Adrenal gland (tissue), 5 donors: ENCODE data around the gene DRD1.
"Not testable (repeated sequence)": the region's sequence is repeated elsewhere in the genome, so short reads cannot be mapped to it uniquely, and the experiment has no call there.

ENCODE experiments used
- POLR2A ChIP-seq, 2 donors: fragments of 450-650 bp; IDR thresholded peaks; one replicate each; pipeline ENCODE4 v1.6.1; 2017; ENCODE audit warnings: antibody characterized with exemption in 2 of 2, mild to moderate bottlenecking in 2 of 2, moderate library complexity in 1 of 2
- TF ChIP-seq, protein P1 (sequence below), 6 experiments: fragments of 450-650 bp in 4 of 6; fragments of 200-600 bp in 2 of 6; sonication (generic) in 1 of 6; IDR thresholded peaks; 1 replicate in 5 of 6; 2 replicates in 1 of 6; pipeline versions ENCODE4 v1.5.1 to v1.8.0; 2016 to 2021; ENCODE audit warnings: antibody characterized with exemption in 6 of 6, mild to moderate bottlenecking in 2 of 6, moderate library complexity in 1 of 6
- donor health status: DM: no; HTN: no; CAD: no.

DNA sequence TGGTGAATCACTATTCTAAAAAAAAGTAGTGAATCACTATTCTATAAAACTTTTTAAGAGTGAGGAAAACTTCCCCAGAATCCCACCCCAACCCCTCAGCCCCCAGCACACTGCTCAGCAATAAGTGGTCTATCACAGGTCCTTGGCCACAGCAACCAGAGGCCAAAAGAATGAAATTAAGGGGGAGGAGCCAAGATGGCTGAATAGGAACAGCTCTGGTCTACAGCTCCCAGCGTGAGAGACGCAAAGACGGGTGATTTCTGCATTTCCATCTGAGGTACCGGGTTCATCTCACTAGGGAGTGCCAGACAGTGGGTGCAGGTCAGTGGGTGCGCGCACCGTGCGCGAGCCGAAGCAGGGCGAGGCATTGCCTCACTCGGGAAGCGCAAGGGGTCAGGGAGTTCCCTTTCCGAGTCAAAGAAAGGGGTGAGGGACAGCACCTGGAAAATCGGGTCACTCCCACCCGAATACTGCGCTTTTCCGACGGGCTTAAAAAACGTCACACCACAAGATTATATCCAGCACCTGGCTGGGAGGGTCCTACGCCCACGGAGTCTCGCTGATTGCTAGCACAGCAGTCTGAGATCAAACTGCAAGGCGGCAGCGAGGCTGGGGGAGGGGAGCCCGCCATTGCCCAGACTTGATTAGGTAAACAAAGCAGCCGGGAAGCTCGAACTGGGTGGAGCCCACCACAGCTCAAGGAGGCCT lies 46.2 kb downstream of the DRD1 start:
- TF ChIP-seq POLR2A (IDR thresholded peaks at IDR 0.05), result not testable (repeated sequence)
- TF ChIP-seq, protein P1, sequence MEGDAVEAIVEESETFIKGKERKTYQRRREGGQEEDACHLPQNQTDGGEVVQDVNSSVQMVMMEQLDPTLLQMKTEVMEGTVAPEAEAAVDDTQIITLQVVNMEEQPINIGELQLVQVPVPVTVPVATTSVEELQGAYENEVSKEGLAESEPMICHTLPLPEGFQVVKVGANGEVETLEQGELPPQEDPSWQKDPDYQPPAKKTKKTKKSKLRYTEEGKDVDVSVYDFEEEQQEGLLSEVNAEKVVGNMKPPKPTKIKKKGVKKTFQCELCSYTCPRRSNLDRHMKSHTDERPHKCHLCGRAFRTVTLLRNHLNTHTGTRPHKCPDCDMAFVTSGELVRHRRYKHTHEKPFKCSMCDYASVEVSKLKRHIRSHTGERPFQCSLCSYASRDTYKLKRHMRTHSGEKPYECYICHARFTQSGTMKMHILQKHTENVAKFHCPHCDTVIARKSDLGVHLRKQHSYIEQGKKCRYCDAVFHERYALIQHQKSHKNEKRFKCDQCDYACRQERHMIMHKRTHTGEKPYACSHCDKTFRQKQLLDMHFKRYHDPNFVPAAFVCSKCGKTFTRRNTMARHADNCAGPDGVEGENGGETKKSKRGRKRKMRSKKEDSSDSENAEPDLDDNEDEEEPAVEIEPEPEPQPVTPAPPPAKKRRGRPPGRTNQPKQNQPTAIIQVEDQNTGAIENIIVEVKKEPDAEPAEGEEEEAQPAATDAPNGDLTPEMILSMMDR (IDR thresholded peaks at IDR 0.05), result not testable (repeated sequence)
